GM10266 (cell line): Measurements from ENCODE around the gene NSUN4.

Experiments
- DNase-seq: peaks from one replicate; pipeline ENCODE4 v3.0.0; 2012; ENCODE audit errors: extremely low spot score
- TF ChIP-seq, protein P1 (sequence below): IDR thresholded peaks from 2 replicates; pipeline ENCODE4 v1.5.1; 2012; ENCODE audit warnings: mild to moderate bottlenecking, low read depth; ENCODE audit not compliant: control insufficient read depth, insufficient read depth; ENCODE audit errors: missing control alignments

NSUN4 gene

DNA sequence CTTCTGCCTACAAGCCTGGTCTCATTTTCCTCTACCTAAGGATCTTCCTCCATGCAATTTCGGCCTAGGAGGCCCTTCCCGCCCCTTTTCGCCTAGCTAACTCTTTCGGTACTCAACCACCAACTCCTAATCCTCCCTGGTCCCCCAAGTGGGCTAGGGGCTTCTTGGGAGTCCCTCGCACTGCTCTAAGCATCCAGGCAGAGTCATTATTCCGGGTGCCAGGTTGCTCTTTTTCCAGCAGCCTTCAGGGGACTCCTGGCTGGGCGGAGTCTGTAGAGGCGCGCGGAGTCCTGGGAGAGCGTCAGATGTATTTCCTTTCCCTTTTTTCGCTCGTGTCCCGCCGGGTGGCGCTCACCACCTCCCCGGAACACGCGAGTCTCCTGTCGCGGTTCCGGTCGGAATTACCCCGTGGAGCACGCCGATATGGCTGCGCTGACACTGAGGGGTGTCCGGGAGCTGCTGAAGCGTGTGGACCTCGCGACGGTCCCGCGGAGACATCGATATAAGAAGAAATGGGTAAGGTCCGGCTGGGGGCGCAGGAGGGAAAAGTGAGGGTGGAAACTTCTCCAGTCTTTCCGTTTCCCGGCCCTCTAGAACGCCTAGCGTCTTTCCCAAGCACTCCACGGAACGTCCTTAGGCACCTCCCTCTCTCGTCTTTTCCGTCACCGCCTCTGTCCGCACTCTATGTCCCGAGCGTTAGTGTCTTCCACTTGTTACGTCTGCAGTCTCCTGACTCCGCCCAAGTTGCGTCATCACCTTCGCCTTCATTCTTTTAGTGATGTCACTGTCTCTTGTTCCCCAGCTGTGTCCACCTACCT, at the start of gene NSUN4:
Gene NSUN4, plus strand, starts transcription at position 404 of the 818 bp plus-strand sequence. Its CDS starts 20 bp downstream, at position 424.
- TF ChIP-seq, protein P1, sequence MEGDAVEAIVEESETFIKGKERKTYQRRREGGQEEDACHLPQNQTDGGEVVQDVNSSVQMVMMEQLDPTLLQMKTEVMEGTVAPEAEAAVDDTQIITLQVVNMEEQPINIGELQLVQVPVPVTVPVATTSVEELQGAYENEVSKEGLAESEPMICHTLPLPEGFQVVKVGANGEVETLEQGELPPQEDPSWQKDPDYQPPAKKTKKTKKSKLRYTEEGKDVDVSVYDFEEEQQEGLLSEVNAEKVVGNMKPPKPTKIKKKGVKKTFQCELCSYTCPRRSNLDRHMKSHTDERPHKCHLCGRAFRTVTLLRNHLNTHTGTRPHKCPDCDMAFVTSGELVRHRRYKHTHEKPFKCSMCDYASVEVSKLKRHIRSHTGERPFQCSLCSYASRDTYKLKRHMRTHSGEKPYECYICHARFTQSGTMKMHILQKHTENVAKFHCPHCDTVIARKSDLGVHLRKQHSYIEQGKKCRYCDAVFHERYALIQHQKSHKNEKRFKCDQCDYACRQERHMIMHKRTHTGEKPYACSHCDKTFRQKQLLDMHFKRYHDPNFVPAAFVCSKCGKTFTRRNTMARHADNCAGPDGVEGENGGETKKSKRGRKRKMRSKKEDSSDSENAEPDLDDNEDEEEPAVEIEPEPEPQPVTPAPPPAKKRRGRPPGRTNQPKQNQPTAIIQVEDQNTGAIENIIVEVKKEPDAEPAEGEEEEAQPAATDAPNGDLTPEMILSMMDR, result peak; percentile 83
- DNase-seq, result peak; percentile 69

DNA sequence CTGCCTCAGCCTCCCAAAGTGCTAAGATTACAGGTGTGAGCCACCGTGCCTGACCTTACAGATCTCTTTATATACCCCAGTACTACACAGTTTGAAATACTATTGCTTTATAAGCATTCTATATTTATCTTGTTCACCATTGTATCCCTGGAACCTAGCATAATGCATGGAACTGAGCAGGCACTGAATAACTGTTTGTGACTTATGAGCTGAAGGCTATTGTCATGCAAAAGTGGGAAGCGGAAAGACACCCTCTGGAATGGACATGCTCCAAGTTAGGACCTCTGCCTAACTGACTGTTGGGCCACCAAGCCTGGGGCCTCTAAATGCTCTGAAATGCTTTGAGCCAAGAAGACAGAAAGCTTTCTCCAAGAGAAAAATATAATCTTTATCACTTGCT, 45.3 kb upstream of the NSUN4 start:
- TF ChIP-seq, protein P1, result no peak
- DNase-seq, result no peak

DNA sequence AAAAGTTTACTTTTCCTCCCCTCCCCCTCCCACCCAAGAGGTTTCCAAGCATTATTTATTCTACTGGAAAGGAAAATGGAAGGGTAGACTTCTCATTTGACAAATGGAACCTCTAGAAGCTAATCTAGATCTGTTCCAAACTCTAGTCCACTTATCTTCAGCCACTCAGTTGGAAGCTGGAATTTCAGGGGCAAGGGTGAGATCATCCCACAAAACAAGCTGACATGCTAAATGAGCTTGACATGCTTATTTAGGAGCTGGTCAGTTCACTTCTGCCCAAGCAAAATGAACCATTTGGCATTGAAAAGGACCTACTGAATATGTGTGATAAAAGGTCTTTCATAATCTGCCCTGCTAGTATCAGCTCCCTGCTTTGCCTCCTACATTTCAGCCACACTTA, 42.2 kb upstream of the NSUN4 start:
- TF ChIP-seq, protein P1, result no peak
- no peak for DNase-seq

DNA sequence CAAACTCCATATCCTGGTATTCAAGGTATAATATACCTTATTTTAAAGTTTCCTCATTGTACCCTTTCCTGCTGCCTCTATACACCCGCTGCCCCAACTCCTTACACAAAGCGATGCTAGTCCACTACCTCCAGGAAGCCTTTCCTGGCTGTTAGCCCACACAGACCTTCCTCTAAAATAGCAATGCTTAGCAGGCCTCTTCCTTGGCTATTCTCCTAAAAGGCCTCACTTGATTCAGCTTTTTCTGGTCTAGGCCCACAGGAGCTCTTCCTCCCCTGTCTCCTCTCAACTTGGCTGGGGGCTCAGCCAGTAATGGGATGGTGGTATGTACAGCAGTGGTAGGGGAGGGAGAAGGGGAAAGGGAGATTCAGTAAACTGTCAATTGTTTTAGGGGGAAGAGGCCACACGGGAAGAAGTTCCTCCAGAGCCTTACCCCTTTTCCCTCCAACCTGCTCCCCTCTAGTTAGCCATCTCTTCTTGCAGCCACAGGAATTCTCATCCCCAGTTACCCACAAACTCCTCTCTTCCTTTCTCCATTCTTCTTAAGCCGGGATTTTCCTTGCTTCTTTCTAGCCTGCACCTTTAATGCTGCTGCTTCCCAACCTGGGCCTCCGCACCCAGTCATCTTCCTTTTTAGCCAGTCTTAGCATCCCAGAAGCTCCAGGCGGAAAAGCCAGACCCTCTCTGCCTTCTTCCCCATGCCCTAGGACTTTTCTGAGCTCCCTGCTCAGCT, 39.8 kb upstream of the NSUN4 start:
- TF ChIP-seq, protein P1, result no peak
- no peak for DNase-seq

DNA sequence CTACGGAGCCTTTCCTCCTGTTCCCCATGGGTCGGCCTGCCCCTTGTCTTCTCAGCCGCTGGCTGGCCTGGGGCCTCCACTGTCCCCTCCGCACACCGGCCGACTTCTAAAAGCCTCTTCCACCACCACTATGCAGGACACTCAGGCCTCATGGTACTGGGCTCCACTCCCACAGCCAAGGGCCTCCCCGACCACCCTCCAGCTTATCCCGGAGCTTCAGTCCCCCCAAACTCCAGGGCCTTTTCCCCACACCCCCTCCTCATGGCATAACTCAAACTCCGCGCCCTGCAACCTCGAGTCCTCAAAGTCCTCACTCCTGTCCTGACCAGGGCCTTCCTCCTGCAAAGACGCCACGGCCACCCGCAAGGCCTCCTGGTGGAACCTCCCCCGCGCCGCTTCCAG, 39.2 kb upstream of the NSUN4 start:
- TF ChIP-seq, protein P1, result no peak
- no peak for DNase-seq

DNA sequence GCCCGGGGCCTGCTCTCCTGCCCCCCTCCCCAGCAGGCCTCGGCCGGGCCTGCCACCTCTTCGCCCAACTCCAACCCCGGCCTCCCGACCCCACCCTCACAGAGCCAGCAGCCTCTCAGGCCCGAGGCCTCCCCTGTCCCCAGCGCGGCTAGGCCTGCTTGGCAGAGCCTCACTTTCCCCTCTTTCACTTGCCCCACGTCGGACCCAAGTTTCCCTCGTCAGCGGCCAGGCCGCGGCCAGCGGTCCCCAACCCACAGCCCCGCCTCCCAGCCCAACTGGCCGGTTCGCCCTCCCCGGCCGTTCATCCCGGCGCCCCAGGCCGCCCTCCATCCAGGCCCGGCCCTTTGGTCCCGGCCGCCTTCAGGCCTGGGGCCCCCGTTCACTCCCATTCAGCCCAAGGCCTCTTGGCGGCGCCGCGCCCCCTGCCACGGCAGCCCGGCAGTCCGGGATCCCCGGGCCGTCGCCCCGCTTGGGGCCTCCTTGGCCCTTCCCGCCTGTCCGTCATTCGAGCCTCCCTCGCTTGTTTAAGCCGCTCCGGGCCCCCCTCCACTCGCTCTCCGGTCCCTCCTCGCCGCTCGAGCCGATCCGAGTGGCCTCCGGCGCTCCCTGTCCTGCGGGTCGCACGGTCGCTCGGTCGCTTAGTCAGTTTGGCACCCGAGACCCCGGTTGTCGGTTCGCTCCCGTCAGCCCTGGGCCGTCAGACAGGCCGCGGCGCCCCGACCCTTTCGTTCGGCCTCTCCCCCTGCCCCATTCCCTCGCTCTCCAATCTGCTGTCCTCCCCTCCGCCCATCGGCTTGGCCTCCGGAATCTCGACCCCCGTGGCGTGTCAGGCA, 38.6 kb upstream of the NSUN4 start:
- DNase-seq, result peak; percentile 83
- TF ChIP-seq, protein P1, result peak; percentile 78
